HEK293 (cell line): ENCODE measurements around the gene STEAP3.

Experiments used
- CTCF ChIA-PET: fragments of 350-600 bp; formaldehyde crosslinking; extraction: SDS; loops from one replicate; lab custom pipeline; 2021; ENCODE audit warnings: antibody characterized with exemption; lab: Yijun Ruan, JAX
- POLR2A ChIA-PET: fragments of 300-600 bp; formaldehyde crosslinking; extraction: SDS; loops from one replicate; lab custom pipeline; 2020; ENCODE audit warnings: antibody characterized with exemption, inconsistent platforms; lab: Yijun Ruan, JAX
- H3K27ac ChIP-seq: fragments of 200-500 bp; sonication (Bioruptor generic); 2 replicates; pipeline ENCODE4 v1.5.1; 2014; ENCODE audit warnings: low read depth, low read length, control low read depth, inconsistent platforms; ENCODE audit errors: extremely low read depth
- H3K36me3 ChIP-seq, 2 experiments: fragments of 200-500 bp in 1 of 2; sonication (Bioruptor generic) in 1 of 2; 1 replicate in 1 of 2; 2 replicates in 1 of 2; pipeline ENCODE4 v1.5.1; 2014 to 2017; ENCODE audit warnings: inconsistent platforms in 2 of 2, low read length in 2 of 2; ENCODE audit not compliant: control insufficient read depth in 2 of 2, insufficient read depth in 1 of 2
- H3K4me1 ChIP-seq: fragments of 200-500 bp; sonication (Bioruptor generic); 2 replicates; pipeline ENCODE4 v1.5.1; 2014; ENCODE audit warnings: mild to moderate bottlenecking, low read length, inconsistent platforms; ENCODE audit not compliant: control insufficient read depth, insufficient read depth
- H3K4me3 ChIP-seq: 2 replicates; pipeline ENCODE4 v1.5.1; 2011; ENCODE audit warnings: low read depth, mild to moderate bottlenecking, control low read depth, low read length, moderate library complexity
- H3K9me3 ChIP-seq: fragments of 200-500 bp; sonication (Bioruptor generic); 2 replicates; pipeline ENCODE4 v1.5.1; 2014; ENCODE audit warnings: low read depth, low read length, inconsistent platforms; ENCODE audit not compliant: control insufficient read depth, insufficient read depth
- GFI1B ChIP-seq: fragments of 450-650 bp; formaldehyde crosslinking; IDR thresholded peaks from 2 replicates; pipeline ENCODE4 v1.5.1; 2016; ENCODE audit warnings: missing biosample characterization, missing genetic modification characterization
- SP3 ChIP-seq: fragments of 450-650 bp; formaldehyde crosslinking; IDR thresholded peaks from 2 replicates; pipeline ENCODE4 v1.5.1; 2016; ENCODE audit warnings: missing biosample characterization, missing genetic modification characterization
- ZFP3 ChIP-seq: fragments of 450-650 bp; formaldehyde crosslinking; IDR thresholded peaks from 2 replicates; pipeline ENCODE4 v1.5.1; 2016; ENCODE audit warnings: low read depth, missing biosample characterization, missing genetic modification characterization
- ZNF132 ChIP-seq: fragments of 450-650 bp; formaldehyde crosslinking; IDR thresholded peaks from 2 replicates; pipeline ENCODE4 v1.5.1; 2017; ENCODE audit warnings: missing biosample characterization, missing genetic modification characterization, borderline replicate concordance
- ZNF146 ChIP-seq: fragments of 450-650 bp; formaldehyde crosslinking; IDR thresholded peaks from 2 replicates; pipeline ENCODE4 v1.5.1; 2016; ENCODE audit warnings: missing biosample characterization, missing genetic modification characterization
- ZNF311 ChIP-seq: fragments of 450-650 bp; formaldehyde crosslinking; IDR thresholded peaks from 2 replicates; pipeline ENCODE4 v1.5.1; 2017; ENCODE audit warnings: missing biosample characterization, missing genetic modification characterization, borderline replicate concordance
- ZNF335 ChIP-seq: fragments of 450-650 bp; formaldehyde crosslinking; conservative IDR thresholded peaks from 2 replicates; pipeline ENCODE4 v1.5.1; 2016; ENCODE audit warnings: missing biosample characterization, missing genetic modification characterization
- ZNF433 ChIP-seq: fragments of 450-650 bp; formaldehyde crosslinking; IDR thresholded peaks from 2 replicates; pipeline ENCODE4 v1.5.1; 2016; ENCODE audit warnings: missing biosample characterization, missing genetic modification characterization, low read depth
- ZNF473 ChIP-seq: fragments of 450-650 bp; formaldehyde crosslinking; IDR thresholded peaks from 2 replicates; pipeline ENCODE4 v1.5.1; 2017; ENCODE audit warnings: missing biosample characterization, missing genetic modification characterization
- ZNF610 ChIP-seq: fragments of 450-650 bp; formaldehyde crosslinking; IDR thresholded peaks from 2 replicates; pipeline ENCODE4 v1.5.1; 2016; ENCODE audit warnings: missing biosample characterization, missing genetic modification characterization, borderline replicate concordance
- ZNF623 ChIP-seq: fragments of 450-650 bp; formaldehyde crosslinking; IDR thresholded peaks from 2 replicates; pipeline ENCODE4 v1.5.1; 2016; ENCODE audit warnings: missing biosample characterization, missing genetic modification characterization
- ZNF664 ChIP-seq: fragments of 450-650 bp; formaldehyde crosslinking; IDR thresholded peaks from 2 replicates; pipeline ENCODE4 v1.5.1; 2016; ENCODE audit warnings: missing biosample characterization, missing genetic modification characterization
- ZNF76 ChIP-seq: fragments of 450-650 bp; formaldehyde crosslinking; IDR thresholded peaks from 2 replicates; pipeline ENCODE4; 2016; ENCODE audit warnings: low read depth, missing biosample characterization, missing genetic modification characterization, borderline replicate concordance
- ZNF768 ChIP-seq: fragments of 450-650 bp; formaldehyde crosslinking; IDR thresholded peaks from 2 replicates; pipeline ENCODE4 v1.5.1; 2018; ENCODE audit warnings: missing biosample characterization, mild to moderate bottlenecking, missing genetic modification characterization
- ZNF843 ChIP-seq: fragments of 450-650 bp; formaldehyde crosslinking; IDR thresholded peaks from 2 replicates; pipeline ENCODE4 v1.5.1; 2016; ENCODE audit warnings: missing biosample characterization, missing genetic modification characterization
- TF ChIP-seq, protein P1 (sequence below): fragments of 450-650 bp; formaldehyde crosslinking; conservative IDR thresholded peaks from 2 replicates; pipeline ENCODE4 v1.5.1; 2016; ENCODE audit warnings: low read depth, missing biosample characterization, missing genetic modification characterization

Gene STEAP3

DNA sequence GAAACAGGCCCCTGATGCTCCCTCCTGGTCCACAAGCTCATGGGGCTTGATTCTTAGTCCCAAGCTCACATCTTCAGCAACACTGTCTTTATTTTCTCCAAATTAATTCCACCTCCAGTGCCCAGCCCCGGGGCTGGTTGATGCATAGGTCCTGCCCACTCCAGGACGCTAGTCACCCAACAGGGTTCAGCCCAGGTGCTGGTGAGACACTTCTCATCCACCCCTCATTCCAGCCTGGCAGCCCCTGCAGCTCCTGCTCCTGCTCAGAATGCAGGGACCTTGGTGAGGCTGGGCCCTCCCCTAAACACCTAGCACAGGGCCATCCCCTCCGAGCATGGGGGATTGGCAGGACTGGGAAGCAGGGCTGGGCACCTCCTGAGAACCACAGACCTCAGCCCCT lies 25.7 kb downstream of the STEAP3 start (continued):
- TF ChIP-seq ZNF623 (no peak), ZNF664 (no peak)
- TF ChIP-seq, protein P1, sequence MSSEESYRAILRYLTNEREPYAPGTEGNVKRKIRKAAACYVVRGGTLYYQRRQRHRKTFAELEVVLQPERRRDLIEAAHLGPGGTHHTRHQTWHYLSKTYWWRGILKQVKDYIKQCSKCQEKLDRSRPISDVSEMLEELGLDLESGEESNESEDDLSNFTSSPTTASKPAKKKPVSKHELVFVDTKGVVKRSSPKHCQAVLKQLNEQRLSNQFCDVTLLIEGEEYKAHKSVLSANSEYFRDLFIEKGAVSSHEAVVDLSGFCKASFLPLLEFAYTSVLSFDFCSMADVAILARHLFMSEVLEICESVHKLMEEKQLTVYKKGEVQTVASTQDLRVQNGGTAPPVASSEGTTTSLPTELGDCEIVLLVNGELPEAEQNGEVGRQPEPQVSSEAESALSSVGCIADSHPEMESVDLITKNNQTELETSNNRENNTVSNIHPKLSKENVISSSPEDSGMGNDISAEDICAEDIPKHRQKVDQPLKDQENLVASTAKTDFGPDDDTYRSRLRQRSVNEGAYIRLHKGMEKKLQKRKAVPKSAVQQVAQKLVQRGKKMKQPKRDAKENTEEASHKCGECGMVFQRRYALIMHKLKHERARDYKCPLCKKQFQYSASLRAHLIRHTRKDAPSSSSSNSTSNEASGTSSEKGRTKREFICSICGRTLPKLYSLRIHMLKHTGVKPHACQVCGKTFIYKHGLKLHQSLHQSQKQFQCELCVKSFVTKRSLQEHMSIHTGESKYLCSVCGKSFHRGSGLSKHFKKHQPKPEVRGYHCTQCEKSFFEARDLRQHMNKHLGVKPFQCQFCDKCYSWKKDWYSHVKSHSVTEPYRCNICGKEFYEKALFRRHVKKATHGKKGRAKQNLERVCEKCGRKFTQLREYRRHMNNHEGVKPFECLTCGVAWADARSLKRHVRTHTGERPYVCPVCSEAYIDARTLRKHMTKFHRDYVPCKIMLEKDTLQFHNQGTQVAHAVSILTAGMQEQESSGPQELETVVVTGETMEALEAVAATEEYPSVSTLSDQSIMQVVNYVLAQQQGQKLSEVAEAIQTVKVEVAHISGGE, result no peak
- TF ChIP-seq, all 188 proteins: peak for 0

- TF ChIP-seq ZNF473 (tag by site-specific recombination) (no peak), ZNF311 (tag by site-specific recombination) (no peak), ZNF335 (tag by site-specific recombination) (no peak), ZNF768 (tag by site-specific recombination) (peak; percentile 54; the same call in 1 of the 2 replicates), ZNF433 (tag by site-specific recombination) (no peak)
- TF ChIP-seq, all 188 proteins: peak for 1
- H3K36me3 ChIP-seq, result peaks cover 0 to 71% of the 10 kb centered on the region in 2 experiments; a peak in 2 of 3 replicates
- ChIA-PET CTCF (interaction anchor here (0.8 to 1.6 kb wide), 3 partner anchors 14 to 20 kb away, joined by 3 to 6 read pairs (median 3); no protein-coding TSS in a partner anchor), POLR2A (no interaction called here)
- H3K27ac ChIP-seq, result no peak overlapping the region
- H3K4me1 ChIP-seq, result peaks cover 10% of the 10 kb centered on the region
- no peaks in the 10 kb centered on the region for H3K9me3 ChIP-seq
- H3K4me3 ChIP-seq, result no peak overlapping the region
Measured at GRCh38 chr2:119249855-119250717, 26.5 kb downstream of the STEAP3 start.

DNA sequence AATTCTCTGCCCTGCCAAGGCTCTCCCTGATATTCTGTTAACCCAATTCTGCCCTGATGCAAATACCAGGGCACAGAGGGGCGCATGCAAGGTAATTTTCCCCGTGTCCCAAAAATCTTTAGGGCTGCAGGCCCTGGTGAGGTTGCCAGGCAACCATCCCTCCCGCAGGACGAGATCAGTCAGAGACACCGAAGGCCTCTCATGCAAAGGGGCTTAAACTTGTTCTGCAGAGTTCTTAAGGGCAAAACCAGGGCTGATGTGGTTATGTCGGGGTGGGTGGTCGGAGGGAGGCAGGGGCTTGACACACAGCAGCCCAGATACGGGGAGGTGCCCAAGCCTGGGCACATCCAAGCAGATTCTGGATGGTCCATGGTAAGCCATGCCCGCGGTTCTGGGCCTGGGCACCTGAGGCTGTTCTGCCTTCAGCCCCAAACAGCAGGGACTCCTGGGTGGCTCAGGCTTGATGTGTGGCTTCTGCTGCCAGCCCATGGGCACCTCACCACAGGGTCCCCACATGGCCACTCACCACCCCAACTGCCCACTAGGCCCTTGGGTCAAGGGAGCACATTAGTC lies 27.2 kb downstream of the STEAP3 start:
- CTCF ChIA-PET, result interaction anchor here (1.0 to 2.8 kb wide), 3 partner anchors 14 to 31 kb away, joined by 3 to 17 read pairs (median 5); no protein-coding TSS in a partner anchor
- H3K4me1 ChIP-seq, result peaks cover 14% of the 10 kb centered on the region
- TF ChIP-seq ZNF843 (tag by site-specific recombination) (no peak), ZNF146 (tag by site-specific recombination) (no peak), GFI1B (tag by site-specific recombination) (no peak), ZNF610 (tag by site-specific recombination) (no peak), ZNF76 (tag by site-specific recombination) (no peak), ZNF132 (no peak)
- TF ChIP-seq, all 188 proteins: peak for 0
- Histone ChIP-seq H3K36me3 (peaks cover 0 to 67% of the 10 kb centered on the region in 2 experiments; a peak in 2 of 3 replicates), H3K27ac (no peak overlapping the region), H3K9me3 (no peaks in the 10 kb centered on the region), H3K4me3 (no peak overlapping the region)
- POLR2A ChIA-PET, result no interaction called here

DNA sequence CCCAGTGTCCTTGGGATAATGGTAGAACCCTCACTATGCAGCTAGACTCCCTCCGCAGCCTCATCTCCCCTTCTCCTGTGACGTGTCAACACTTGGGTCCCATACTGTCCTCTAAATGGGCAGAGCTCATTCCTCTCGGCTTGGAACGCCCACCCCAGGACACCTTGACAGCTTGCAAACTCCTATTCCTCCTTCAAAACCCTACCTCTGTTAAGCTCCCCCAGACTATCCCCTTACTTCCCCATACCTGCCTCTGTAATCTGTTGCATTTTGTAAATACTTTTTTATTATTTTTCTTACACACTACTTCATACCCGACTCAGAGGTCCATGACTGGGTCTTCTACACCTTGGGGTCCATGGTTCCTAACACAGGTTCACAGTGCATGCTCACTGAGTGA lies 28.0 kb downstream of the STEAP3 start:
- peak; percentile 87 for TF ChIP-seq ZFP3 (tag by site-specific recombination)
- TF ChIP-seq SP3 (tag by site-specific recombination), result no peak
- Histone ChIP-seq H3K4me3 (no peak overlapping the region), H3K36me3 (peaks cover 0 to 64% of the 10 kb centered on the region in 2 experiments; a peak in 2 of 3 replicates), H3K9me3 (no peaks in the 10 kb centered on the region), H3K27ac (no peak overlapping the region), H3K4me1 (peaks cover 14% of the 10 kb centered on the region)
- POLR2A ChIA-PET, result no interaction called here
- CTCF ChIA-PET, result interaction anchor here (1.2 to 2.8 kb wide), 3 partner anchors 10 to 32 kb away, joined by 3 to 17 read pairs (median 5); no protein-coding TSS in a partner anchor
